BE2C (cell line): ENCODE data around the gene ARHGAP27.

Experiments
- DNase-seq: peaks from one replicate; pipeline ENCODE4 v3.0.0-alpha.2; 2020
- H3K27me3 ChIP-seq: fragments of 250-450 bp; sonication (Bioruptor Pico); 2 replicates; pipeline ENCODE4 v1.5.1; 2020; ENCODE audit warnings: mild to moderate bottlenecking
- H3K36me3 ChIP-seq: fragments of 250-450 bp; sonication (Bioruptor Pico); 2 replicates; pipeline ENCODE4 v1.5.1; 2020; ENCODE audit warnings: mild to moderate bottlenecking
- H3K4me1 ChIP-seq: fragments of 250-450 bp; sonication (Bioruptor Pico); 2 replicates; pipeline ENCODE4 v1.5.1; 2020
- H3K4me3 ChIP-seq: 2 replicates; pipeline ENCODE4 v1.5.1; 2011; ENCODE audit warnings: low read depth, low read length
- H3K9me3 ChIP-seq: fragments of 250-450 bp; sonication (Bioruptor Pico); 2 replicates; pipeline ENCODE4 v1.5.1; 2020
- CTCF ChIP-seq: IDR thresholded peaks from 2 replicates; pipeline ENCODE4 v1.5.1; 2012; ENCODE audit warnings: mild to moderate bottlenecking, low read depth, low read length

Gene ARHGAP27

GRCh38 chr17:45363498-45363897 lies 69.2 kb downstream of the ARHGAP27 start:
- no peak overlapping the region for H3K4me3 ChIP-seq
- peaks cover 6% of the 10 kb centered on the region for H3K4me1 ChIP-seq
- TF ChIP-seq CTCF: no peak
- no peaks in the 10 kb centered on the region for H3K27me3 ChIP-seq
- H3K36me3 ChIP-seq: no peaks in the 10 kb centered on the region
- no peaks in the 10 kb centered on the region for H3K9me3 ChIP-seq
- DNase-seq: no peak

DNA sequence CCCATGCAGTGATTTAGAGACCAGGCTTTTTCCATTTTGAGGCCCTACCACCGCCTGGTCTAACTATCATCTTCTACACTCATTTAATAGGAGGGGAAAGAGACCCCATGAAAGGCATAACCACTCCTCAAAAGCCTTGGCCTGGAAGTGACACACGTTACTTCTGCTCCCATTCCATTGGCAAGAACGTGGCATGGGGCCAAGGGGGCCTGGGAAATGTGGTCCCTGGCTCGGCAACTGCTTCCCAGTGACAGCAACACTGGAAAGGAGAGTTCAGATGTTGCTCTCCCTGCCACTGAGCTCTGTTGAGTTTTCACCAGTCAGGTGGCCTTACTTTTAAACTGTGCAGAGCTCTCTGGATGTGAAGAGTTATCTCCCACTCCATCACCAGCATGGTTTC lies 70.7 kb downstream of the ARHGAP27 start:
- Histone ChIP-seq H3K4me1 (peaks cover 6% of the 10 kb centered on the region), H3K36me3 (no peaks in the 10 kb centered on the region), H3K4me3 (no peak overlapping the region), H3K9me3 (no peaks in the 10 kb centered on the region), H3K27me3 (peaks cover 3% of the 10 kb centered on the region; the same call in 1 of the 2 replicates)
- no peak for TF ChIP-seq CTCF
- DNase-seq: peak; percentile 64

- Histone ChIP-seq H3K27me3 (peaks cover 3% of the 10 kb centered on the region; the same call in 1 of the 2 replicates), H3K36me3 (no peaks in the 10 kb centered on the region), H3K4me1 (peaks cover 6% of the 10 kb centered on the region), H3K4me3 (no peak overlapping the region), H3K9me3 (no peaks in the 10 kb centered on the region)
- TF ChIP-seq CTCF: no peak
- no peak for DNase-seq
Observed at GRCh38 chr17:45361451-45361850, 71.2 kb downstream of the ARHGAP27 start.

DNA sequence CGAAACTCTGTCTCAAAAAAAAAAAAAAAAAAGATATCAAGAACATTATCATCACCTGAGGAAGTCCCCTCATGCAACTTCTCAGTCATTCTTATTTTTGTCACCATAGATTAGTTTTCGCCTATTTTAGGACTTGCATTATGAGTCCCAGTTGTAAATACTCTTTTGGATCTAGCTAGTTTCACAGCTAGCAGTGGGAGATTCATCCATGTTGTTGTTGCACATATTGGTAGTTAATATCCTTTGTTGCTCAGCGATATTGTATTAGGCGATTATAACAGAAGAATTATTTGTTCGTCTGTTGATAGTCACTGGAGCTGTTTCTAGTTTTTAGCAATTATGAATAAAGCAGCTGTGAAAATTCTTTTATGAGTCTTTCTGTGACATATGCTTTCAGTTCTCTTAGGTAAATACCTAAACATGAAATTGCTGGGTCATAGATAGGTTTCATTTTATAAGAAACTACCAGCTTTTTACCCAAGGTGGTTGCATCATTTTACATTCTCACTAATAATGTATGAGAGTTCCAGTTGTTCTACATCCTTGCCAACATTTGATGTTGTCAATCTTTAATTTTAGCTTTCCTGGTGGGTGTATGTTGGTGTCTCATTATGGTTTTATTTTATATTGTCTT lies 75.2 kb downstream of the ARHGAP27 start:
- Histone ChIP-seq H3K9me3 (no peaks in the 10 kb centered on the region), H3K4me1 (no peaks in the 10 kb centered on the region), H3K27me3 (peaks cover 3% of the 10 kb centered on the region; the same call in 1 of the 2 replicates), H3K4me3 (no peak overlapping the region), H3K36me3 (no peaks in the 10 kb centered on the region)
- no peak for TF ChIP-seq CTCF
- DNase-seq: no peak

- H3K4me1 ChIP-seq: no peaks in the 10 kb centered on the region
Observed at GRCh38 chr17:45355087-45355486, 77.6 kb downstream of the ARHGAP27 start.

More at GRCh38 chr17:45355087-45355486, 77.6 kb downstream of the ARHGAP27 start:
- H3K9me3 ChIP-seq: no peaks in the 10 kb centered on the region
- no peaks in the 10 kb centered on the region for H3K36me3 ChIP-seq
- no peak for DNase-seq
- no peak overlapping the region for H3K4me3 ChIP-seq
- peaks cover 3% of the 10 kb centered on the region; the same call in 1 of the 2 replicates for H3K27me3 ChIP-seq
- TF ChIP-seq CTCF: no peak
